Stimulated activated effector memory CD8-positive, alpha-beta T cell treated with anti-CD3 and anti-CD28 coated beads, Interleukin-12 subunit alpha, Interleukin-12 subunit beta, amount 100 ng/mL, for 72 hours (primary cell): ENCODE results near the gene MIF4GD.
A peak's percentile ranks its signal among the peaks of the same experiment; 100 is the strongest.
"Not testable (repeated sequence)": the region's sequence is repeated elsewhere in the genome, so short reads cannot be mapped to it uniquely, and the experiment has no call there.

Experiments used
- ATAC-seq: fragments of 150-1000 bp; cut with Tn5 transposase; 2 replicates; pipeline ENCODE4 v1.10.0; 2021
- DNase-seq, 2 donors: peaks; one replicate each; pipeline ENCODE4 v3.0.0; 2021 to 2022; ENCODE audit warnings: low spot score in 2 of 2
- H3K27ac Mint-ChIP-seq: one replicate; pipeline ENCODE4 v1.8.0; 2022; ENCODE audit warnings: mild to moderate bottlenecking, mixed read lengths
- H3K36me3 Mint-ChIP-seq: one replicate; pipeline ENCODE4 v1.8.0; 2022; ENCODE audit warnings: mild to moderate bottlenecking, mixed read lengths
- H3K4me1 Mint-ChIP-seq: one replicate; pipeline ENCODE4 v1.8.0; 2022; ENCODE audit warnings: mixed read lengths
- H3K4me3 Mint-ChIP-seq: one replicate; pipeline ENCODE4 v1.8.0; 2022; ENCODE audit warnings: mild to moderate bottlenecking, mixed read lengths
- H3K9me3 Mint-ChIP-seq: one replicate; pipeline ENCODE4 v1.8.0; 2022; ENCODE audit warnings: mixed read lengths

The MIF4GD gene

DNA sequence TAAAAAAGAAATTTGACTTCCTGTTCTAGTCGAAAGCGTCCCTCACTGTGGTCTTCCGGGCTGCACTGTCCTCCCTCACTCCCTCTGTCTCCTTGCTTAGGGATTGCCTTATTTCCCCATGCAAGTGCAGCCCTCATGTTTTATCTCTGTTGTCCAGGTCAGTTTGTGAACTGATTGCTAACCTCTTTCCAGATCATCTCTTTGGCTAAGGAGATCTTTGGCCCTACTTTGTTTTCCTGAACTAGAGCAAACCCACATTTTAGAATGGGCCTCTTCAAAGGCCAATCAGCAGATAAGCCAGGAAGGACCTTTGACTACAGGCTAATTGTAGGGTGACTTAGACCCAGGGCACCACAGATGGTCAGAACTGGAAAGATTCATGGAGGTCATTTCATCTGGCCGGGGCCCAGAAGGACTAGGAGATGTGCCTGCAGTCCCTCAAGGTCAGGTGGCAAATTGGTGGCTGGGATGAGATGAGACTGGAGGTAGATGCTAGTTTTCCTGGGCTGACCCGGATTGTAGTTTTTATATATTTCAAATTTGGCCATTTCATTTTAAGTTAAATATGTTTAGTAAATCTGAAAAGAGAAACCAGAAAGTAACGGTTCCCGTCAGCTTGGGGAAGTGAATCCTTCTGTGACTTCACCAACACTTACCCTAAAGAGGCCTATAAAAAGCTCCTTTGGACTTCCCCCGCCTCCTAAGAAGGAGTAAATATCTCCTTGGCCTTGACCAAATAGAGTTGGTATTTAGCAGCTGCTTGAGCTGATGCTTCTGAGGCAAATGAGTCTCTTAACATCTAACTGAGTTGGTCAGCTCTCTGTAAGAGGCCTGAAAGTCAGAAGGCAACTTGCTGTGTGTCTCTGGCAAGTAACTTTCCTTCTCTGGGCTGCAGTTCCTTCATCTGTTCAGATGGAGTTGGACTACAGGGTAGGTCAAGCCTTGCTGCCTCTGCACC, 24.4 kb upstream of the MIF4GD start:
- peak overlapping the region; percentile 47 for H3K4me3 Mint-ChIP-seq
- ATAC-seq = peak; percentile 85
- H3K4me1 Mint-ChIP-seq = peaks cover 19% of the 10 kb centered on the region
- no peaks in the 10 kb centered on the region for H3K9me3 Mint-ChIP-seq
- DNase-seq = peak; percentile 16 to 77
- H3K27ac Mint-ChIP-seq = peak overlapping the region; percentile 92
- peaks cover 10% of the 10 kb centered on the region for H3K36me3 Mint-ChIP-seq

DNA sequence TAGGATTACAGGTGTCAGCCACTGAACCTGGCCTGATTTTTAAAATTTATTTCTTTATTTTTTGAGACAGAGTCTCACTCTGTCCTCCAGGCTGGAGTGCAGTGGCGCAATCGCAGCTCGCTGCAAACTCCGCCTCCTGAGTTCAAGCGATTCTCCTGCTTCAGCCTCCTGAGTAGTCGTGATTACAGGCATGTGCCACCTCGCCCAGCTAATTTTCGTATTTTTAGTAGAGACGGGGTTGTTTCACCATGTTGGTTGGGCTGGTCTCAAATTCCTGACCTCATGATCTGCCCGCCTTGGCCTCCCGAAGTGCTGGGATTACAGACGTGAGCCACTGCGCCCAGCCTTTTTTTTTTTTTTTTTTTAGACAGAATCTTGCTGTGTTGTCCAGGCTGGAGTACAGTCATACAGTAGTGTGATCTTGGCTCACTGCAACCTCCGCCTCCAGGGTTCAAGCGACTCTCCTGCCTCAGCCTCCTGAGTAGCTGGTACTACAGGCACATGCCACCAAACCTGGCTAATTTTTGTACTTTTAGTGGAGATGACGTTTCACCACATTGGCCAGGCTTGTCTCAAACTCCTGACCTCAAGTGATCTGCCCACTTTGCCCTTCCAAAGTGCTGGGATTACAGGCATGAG, 21.9 kb upstream of the MIF4GD start:
- not testable (repeated sequence) for ATAC-seq, H3K4me3 Mint-ChIP-seq, H3K9me3 Mint-ChIP-seq, DNase-seq
- H3K27ac Mint-ChIP-seq = peak overlapping the region; percentile 45
- peaks cover 32% of the 10 kb centered on the region for H3K4me1 Mint-ChIP-seq
- H3K36me3 Mint-ChIP-seq = peaks cover 17% of the 10 kb centered on the region

DNA sequence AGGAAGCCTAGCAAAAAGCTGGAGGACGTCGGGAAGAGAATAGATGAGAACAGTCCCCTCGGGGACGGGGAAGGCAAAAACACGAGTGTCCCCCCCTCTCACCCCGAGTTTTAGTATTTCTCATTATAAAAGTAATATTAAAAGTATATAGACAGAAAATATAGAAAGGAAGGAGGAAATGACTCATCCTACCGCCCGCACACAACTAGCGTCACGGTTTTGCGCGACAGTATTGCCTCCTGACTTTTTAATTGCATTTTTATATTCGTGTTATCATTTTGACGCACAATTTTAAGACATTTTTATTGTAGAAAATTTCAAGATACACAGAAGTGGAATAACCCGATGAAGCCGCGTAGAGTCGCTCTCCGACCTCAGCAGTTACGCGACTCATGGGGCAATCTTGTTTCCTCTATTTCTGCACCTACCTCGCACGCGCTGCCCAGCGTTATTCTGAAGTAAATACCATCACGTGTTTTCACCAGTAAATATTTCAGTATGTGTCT, 18.9 kb upstream of the MIF4GD start:
- peaks cover 27% of the 10 kb centered on the region for H3K4me1 Mint-ChIP-seq
- H3K27ac Mint-ChIP-seq = peak overlapping the region; percentile 99
- H3K36me3 Mint-ChIP-seq = peaks cover 37% of the 10 kb centered on the region
- DNase-seq (no peak), ATAC-seq (peak; percentile 14)
- no peaks in the 10 kb centered on the region for H3K9me3 Mint-ChIP-seq
- peak overlapping the region; percentile 95 for H3K4me3 Mint-ChIP-seq

DNA sequence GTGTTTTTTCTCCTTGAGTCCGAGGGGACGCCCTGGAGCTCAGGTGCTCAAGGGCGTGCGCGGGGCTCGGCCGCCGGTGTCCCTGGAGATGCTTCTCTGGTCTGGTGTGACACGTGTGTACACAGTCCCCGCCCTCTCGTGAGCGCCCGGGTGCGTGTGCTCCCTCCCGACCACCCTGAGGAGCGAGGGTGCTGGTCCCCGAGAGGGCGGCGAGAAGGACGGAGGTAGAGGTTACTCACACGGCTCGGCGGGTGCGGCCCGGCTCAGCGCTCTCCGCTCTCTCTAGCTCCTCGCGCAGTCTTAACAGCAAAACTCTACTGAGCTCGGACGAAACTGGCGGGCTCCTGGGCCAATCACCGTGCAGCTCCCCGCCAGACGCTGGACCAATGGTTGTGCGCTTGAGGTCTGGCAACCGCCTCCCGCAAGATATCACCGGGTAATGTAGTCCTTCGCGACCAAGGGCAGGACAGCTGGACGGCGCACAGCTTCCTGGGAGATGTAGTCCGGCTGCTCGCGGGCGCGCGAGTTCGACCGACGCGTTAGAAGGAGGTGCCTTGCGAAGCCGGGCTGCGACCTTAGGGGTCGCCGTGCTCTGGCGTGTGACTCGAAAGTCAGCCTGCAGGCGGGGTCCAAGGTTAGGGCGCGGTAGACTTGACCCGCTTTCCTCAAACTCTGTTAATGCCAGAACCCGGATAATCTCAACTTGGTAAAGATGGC, 18.2 kb upstream of the MIF4GD start, which contains the start of gene SLC25A19:
TSS of gene SLC25A19 (minus strand) at position 319 of the 717 bp plus-strand sequence. CDS start 2,669 bp downstream, outside the sequence.
- H3K27ac Mint-ChIP-seq = peak within 1 kb of the TSS; percentile 99
- DNase-seq = peak; percentile 87 to 98
- H3K4me1 Mint-ChIP-seq = peaks cover 26% of the 10 kb centered on the region
- H3K9me3 Mint-ChIP-seq = no peaks in the 10 kb centered on the region
- ATAC-seq = peak; percentile 96
- peaks cover 43% of the 10 kb centered on the region for H3K36me3 Mint-ChIP-seq
- peak within 1 kb of the TSS; percentile 95 for H3K4me3 Mint-ChIP-seq

DNA sequence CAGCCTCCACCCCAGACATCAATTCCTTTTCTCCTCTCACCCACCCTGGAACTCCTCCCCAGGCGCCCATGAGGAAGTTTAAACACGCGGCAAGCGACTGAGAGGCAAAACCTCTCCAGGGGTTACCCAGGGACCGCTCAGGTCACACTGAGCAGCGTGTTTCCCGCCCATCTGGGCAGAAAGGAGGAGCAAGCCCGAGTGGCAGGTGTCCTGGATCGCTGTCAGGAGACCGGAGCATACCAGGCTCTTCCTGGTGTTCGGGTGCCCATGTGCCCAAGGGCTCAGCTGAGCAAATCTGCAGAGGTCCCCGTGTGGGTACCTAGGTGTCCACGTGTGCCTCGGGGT, 17.7 kb upstream of the MIF4GD start:
- DNase-seq (no peak), ATAC-seq (peak; percentile 33)
- peak overlapping the region; percentile 99 for H3K27ac Mint-ChIP-seq
- no peaks in the 10 kb centered on the region for H3K9me3 Mint-ChIP-seq
- peak overlapping the region; percentile 95 for H3K4me3 Mint-ChIP-seq
- peaks cover 48% of the 10 kb centered on the region for H3K36me3 Mint-ChIP-seq
- peaks cover 26% of the 10 kb centered on the region for H3K4me1 Mint-ChIP-seq

DNA sequence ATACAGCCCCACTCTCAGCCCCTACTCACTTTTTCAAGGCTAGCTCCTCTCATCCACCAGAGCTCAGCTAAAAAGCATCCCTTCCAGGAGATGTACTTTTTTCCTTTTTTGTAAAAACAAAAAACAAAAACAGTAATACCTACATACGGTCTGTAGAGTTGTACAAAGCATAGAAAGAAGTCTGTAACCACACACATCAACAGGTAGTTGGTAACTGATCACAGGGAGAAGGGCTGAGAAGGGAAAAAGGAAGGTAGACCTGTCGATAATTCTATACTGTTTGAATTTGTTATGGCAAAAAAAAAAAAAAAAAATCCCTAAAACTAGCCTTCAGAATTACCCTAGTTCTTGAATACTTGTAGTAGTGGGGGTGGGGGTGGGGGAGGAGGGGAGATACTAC, 17.3 kb upstream of the MIF4GD start:
- Mint-ChIP-seq H3K4me1 (peaks cover 26% of the 10 kb centered on the region), H3K4me3 (peak overlapping the region; percentile 95), H3K9me3 (no peaks in the 10 kb centered on the region), H3K36me3 (peaks cover 52% of the 10 kb centered on the region), H3K27ac (peak overlapping the region; percentile 99)
- no peak for DNase-seq
- ATAC-seq = no peak

DNA sequence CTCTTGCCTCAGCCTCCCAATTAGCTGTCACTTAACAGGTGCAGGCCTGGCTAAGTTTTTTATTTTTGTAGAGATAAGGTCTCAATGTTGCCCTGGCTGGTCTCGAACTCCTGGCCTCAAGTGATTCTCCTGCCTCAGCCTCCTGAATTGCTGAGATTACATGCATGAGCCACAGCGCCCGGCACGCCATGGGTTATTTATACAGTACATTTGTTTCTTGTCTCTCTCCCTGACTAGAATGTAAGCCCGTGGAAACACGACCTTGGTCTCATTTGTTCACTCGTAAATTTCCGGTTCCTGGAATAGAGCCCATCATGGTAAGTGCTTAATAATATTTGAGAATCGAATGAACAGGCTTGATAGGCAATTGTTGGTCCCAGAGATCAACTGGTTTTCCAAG, 16.2 kb upstream of the MIF4GD start:
- H3K4me3 Mint-ChIP-seq = peak overlapping the region; percentile 95
- no peaks in the 10 kb centered on the region for H3K9me3 Mint-ChIP-seq
- peaks cover 64% of the 10 kb centered on the region for H3K36me3 Mint-ChIP-seq
- ATAC-seq = no peak
- no peak for DNase-seq
- H3K27ac Mint-ChIP-seq = no peak overlapping the region
- peaks cover 25% of the 10 kb centered on the region for H3K4me1 Mint-ChIP-seq

DNA sequence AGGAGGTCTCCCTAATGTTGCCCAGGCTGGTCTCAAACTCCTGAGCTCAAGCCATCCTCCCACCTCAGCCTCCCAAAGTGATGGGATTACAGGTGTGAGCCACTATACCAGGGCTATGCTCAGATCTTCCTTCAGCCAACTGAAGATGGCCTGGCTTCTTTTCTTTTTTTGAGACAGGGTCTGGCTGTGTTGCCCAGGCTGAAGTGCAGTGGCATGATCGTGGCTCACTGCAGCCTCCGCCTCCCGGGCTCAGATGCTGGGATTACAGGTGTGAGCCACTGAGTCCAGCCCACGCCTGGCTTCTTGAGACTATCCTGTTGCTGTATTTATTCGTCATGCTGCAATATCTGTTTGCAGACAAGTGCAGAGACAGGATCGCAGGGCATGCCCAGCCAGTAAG, 14.1 kb upstream of the MIF4GD start:
- ATAC-seq (no peak), DNase-seq (no peak)
- Mint-ChIP-seq H3K4me3 (no peak overlapping the region), H3K9me3 (no peaks in the 10 kb centered on the region), H3K4me1 (peaks cover 21% of the 10 kb centered on the region), H3K36me3 (peaks cover 84% of the 10 kb centered on the region), H3K27ac (no peak overlapping the region)

DNA sequence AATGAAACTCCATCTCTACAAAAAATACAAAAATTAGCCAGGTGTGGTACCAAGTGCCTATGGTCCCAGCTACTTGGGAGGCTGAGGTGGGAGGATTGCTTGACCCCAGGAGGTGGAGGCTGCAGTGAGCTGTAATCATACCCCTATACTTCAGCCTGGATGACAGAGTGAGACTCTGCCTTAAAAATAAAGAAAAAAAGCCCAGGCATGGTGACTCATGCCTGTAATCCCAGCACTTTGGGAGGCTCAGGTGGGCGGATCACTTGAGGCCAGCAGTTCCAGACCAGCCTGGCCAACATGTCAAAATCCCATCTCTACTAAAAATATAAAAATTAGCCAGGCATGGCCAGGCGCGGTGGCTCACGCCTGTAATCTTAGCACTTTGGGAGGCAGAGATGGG, 9.2 kb upstream of the MIF4GD start:
- peaks cover 92% of the 10 kb centered on the region for H3K36me3 Mint-ChIP-seq
- H3K9me3 Mint-ChIP-seq, H3K4me1 Mint-ChIP-seq, H3K4me3 Mint-ChIP-seq, DNase-seq, ATAC-seq: not testable (repeated sequence)
- H3K27ac Mint-ChIP-seq = peak overlapping the region; percentile 50

DNA sequence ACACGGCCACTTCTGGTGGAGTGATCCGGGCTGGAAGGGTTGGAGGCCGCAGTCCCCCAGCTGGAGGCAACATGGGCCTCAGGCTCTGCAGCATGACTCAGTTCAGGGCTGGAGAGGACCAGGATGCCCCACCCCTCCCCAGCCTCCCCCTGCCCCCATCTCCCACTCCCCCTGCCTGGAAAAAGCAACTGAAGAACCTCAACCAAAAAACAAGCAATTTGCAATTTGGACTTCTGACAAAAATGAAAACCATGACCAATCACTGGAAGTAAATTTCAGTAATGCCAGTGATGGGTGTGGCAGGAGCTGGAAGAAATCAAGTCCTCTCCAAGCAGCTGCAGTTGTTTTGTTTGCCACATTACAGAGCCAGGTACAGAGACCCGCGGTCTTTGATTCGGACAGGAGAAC, 6.6 kb upstream of the MIF4GD start:
- Mint-ChIP-seq H3K4me3 (no peak overlapping the region), H3K4me1 (peaks cover 21% of the 10 kb centered on the region), H3K27ac (no peak overlapping the region), H3K9me3 (no peaks in the 10 kb centered on the region), H3K36me3 (peaks cover 92% of the 10 kb centered on the region)
- no peak for DNase-seq
- no peak for ATAC-seq

DNA sequence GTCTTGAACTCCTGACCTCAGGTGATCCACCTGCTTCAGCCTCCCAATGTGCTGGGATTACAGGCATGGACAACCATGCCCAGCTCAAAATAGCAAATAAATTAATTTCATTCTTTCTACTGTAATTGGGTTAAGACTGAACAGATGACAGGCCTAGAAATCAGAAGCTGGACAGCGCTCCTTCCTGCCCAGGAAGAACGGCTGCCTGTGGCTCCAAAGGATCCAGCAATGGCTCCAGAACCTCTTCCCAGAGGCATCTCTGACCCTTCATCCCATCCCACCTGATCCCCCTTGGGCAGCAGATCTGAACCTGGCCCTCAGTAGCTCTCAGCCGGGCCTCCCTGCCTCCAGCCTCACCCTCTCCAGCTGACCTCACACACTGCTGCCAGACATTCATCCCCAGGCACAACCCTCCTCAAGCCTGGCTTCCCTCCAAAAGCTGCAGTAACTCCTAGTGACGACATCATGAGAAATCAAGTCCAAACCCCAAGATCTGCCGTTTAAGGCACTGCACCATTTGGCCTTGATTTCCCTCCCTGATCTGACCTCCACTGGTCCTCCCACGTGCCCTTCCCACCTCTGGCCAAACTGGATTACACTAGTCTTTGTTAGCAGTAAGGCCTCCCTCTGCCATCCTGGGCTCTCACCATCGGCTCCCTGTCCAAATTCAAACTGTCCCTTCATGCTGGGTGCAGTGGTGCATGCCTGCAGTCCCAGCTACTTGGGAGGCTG, 3.1 kb upstream of the MIF4GD start:
- H3K27ac Mint-ChIP-seq = peak overlapping the region; percentile 94
- peaks cover 77% of the 10 kb centered on the region for H3K36me3 Mint-ChIP-seq
- H3K9me3 Mint-ChIP-seq = no peaks in the 10 kb centered on the region
- H3K4me3 Mint-ChIP-seq = peak overlapping the region; percentile 8
- H3K4me1 Mint-ChIP-seq = peaks cover 44% of the 10 kb centered on the region
- ATAC-seq = no peak
- no peak for DNase-seq

DNA sequence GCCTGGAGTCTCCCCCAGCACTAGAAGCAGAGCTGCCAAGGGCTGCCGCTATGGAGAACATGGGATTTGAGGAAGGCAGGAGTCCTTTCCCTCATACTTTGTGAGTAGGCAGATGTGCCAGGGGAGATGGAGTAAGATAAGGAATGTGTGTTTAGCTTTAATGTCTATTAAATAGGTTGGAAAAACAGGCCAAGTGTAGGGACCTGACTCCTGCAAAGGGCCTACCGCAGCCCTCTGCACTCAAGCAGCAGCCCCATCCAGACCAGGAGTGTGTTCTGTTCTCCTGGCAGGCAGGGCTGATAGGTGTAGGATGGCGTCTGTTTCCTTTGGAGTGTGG, 1.8 kb upstream of the MIF4GD start:
- H3K4me3 Mint-ChIP-seq = peak overlapping the region; percentile 83
- peak overlapping the region; percentile 94 for H3K27ac Mint-ChIP-seq
- DNase-seq (no peak), ATAC-seq (no peak)
- peaks cover 50% of the 10 kb centered on the region for H3K4me1 Mint-ChIP-seq
- H3K36me3 Mint-ChIP-seq = peaks cover 70% of the 10 kb centered on the region
- no peaks in the 10 kb centered on the region for H3K9me3 Mint-ChIP-seq

DNA sequence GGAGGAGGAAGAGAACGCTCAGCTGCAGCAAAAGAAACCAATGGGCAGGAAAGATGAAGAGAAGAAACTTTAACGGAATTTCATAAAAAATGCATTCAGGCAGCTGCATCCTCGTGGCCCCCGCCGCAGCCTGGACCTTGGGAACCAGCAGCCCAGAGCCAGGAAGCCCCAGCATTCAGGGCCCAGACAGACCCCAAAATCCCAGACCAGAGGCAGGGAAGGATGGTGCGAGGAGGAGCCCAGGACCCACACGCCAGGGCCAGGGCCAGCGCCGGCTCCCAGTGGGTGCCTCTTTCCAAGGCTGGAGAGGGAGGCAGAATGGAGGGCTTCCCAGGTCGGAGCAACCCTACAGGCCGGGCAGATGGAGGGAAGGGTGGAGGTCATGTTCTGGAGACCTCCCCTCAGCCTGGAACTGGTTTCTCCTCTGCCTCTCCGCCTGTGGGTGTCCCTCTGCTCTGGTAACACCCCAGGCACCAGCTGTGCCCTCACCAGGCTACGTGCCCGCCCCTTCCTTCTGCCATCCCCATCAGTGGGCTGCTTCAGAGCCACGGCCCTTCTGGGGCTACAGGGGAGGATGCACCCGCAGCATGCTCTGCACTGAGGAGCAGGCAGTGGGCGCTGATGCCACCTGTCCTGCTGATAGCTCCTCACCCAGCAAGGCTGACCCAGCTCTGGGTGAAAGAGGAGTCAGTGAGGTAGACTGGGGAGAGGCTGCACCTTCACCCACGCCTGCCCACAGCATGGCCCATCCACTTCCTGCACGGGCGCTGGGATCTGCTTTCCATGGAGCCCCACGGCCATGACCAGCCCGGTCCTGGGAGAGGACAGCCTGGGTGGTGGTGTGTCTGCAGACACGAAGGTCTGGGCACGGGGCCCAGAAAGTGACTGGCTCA, 1.2 kb upstream of the MIF4GD start:
- Mint-ChIP-seq H3K27ac (peak overlapping the region; percentile 94), H3K4me3 (peak overlapping the region; percentile 83), H3K4me1 (peaks cover 56% of the 10 kb centered on the region), H3K9me3 (no peaks in the 10 kb centered on the region), H3K36me3 (peaks cover 66% of the 10 kb centered on the region)
- ATAC-seq = no peak
- DNase-seq = no peak
